ENCODE data around the gene NAALADL2.

Gene NAALADL2

GRCh38 chr3:175224051-175224450, 364.9 kb downstream of the NAALADL2 start:
- in situ Hi-C loops (cut with HindIII; ENCODE audit: low pct_unique_long_range_greater_than_20kb, low sequenced_read_pairs): no loop called here
- DNase-seq (ENCODE audit: low read depth in 1 of 2, low spot score in 1 of 2): no peak
- TF ChIP-seq JUND (IDR thresholded peaks at IDR 0.05; ENCODE audit: low read depth): no peak

- no peak for TF ChIP-seq JUND (IDR thresholded peaks at IDR 0.05; ENCODE audit: low read depth)
- DNase-seq (ENCODE audit: low read depth in 1 of 2, low spot score in 1 of 2): no peak
- in situ Hi-C loops (cut with HindIII; ENCODE audit: low pct_unique_long_range_greater_than_20kb, low sequenced_read_pairs): no loop called here
Observed at GRCh38 chr3:175226444-175226843, 367.3 kb downstream of the NAALADL2 start.

- in situ Hi-C loops (cut with HindIII; ENCODE audit: low pct_unique_long_range_greater_than_20kb, low sequenced_read_pairs): no loop called here
- DNase-seq (ENCODE audit: low read depth in 1 of 2, low spot score in 1 of 2): no peak
- no peak for TF ChIP-seq JUND (IDR thresholded peaks at IDR 0.05; ENCODE audit: low read depth)
Observed at GRCh38 chr3:175227126-175227525, 368.0 kb downstream of the NAALADL2 start.

GRCh38 chr3:175233957-175234940, 375.1 kb downstream of the NAALADL2 start:
- in situ Hi-C loops (cut with HindIII; ENCODE audit: low pct_unique_long_range_greater_than_20kb, low sequenced_read_pairs): no loop called here
- TF ChIP-seq JUND (IDR thresholded peaks at IDR 0.05; ENCODE audit: low read depth): no peak
- DNase-seq (ENCODE audit: low read depth in 1 of 2, low spot score in 1 of 2): no peak

- in situ Hi-C loops (cut with HindIII; ENCODE audit: low pct_unique_long_range_greater_than_20kb, low sequenced_read_pairs): no loop called here
- no peak for DNase-seq (ENCODE audit: low read depth in 1 of 2, low spot score in 1 of 2)
Observed at GRCh38 chr3:175238801-175239200, 379.7 kb downstream of the NAALADL2 start.

DNA sequence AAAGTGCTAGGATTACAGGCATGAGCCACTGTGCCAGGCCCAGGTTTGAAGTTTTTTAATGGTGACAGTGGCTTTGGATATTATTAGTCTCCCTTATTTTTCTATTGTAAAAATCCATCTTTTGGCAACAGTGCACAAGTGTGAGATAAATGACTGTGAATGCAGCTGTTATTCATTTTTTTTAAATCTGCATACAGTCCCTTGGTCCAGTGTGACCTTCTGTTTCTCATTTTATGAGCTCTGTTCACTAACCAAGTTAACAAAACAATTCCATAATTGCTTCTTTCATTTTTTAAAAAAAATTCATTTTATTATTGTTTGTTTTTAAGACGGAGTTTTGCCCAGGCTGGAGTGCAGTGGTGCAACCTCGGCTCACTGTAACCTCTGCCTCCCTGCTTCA, 381.8 kb downstream of the NAALADL2 start:
- in situ Hi-C loops (cut with HindIII; ENCODE audit: low pct_unique_long_range_greater_than_20kb, low sequenced_read_pairs): no loop called here
- TF ChIP-seq JUND (IDR thresholded peaks at IDR 0.05; ENCODE audit: low read depth): no peak

More at GRCh38 chr3:175238801-175239200, 379.7 kb downstream of the NAALADL2 start:
- no peak for TF ChIP-seq JUND (IDR thresholded peaks at IDR 0.05; ENCODE audit: low read depth)

DNA sequence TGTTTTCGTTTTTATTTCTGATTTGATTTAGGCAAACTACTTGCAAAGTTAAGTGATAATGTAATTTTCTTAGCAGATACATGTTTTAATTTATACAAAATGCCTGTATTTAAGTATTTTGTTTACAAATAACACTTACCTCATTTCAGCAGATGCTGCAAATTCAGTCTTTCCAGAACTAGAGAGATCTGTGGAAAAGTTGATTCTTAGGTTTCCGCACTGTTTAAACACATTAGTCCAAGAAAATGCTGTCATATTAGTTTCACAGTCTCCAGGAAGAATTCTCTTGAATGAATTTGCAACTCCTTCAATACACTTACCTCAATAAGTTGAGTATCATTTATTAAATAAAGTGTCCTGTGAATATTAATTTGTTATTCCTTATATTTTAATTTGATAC, 383.1 kb downstream of the NAALADL2 start:
- in situ Hi-C loops (cut with HindIII; ENCODE audit: low pct_unique_long_range_greater_than_20kb, low sequenced_read_pairs): no loop called here
- no peak for TF ChIP-seq JUND (IDR thresholded peaks at IDR 0.05; ENCODE audit: low read depth)
- no peak for DNase-seq (ENCODE audit: low read depth in 1 of 2, low spot score in 1 of 2)

More for the DNA sequence above, 381.8 kb downstream of the NAALADL2 start:
- no peak for DNase-seq (ENCODE audit: low read depth in 1 of 2, low spot score in 1 of 2)

- TF ChIP-seq JUND (IDR thresholded peaks at IDR 0.05; ENCODE audit: low read depth): no peak
- in situ Hi-C loops (cut with HindIII; ENCODE audit: low pct_unique_long_range_greater_than_20kb, low sequenced_read_pairs): no loop called here
- no peak for DNase-seq (ENCODE audit: low read depth in 1 of 2, low spot score in 1 of 2)
Observed at GRCh38 chr3:175246234-175246633, 387.1 kb downstream of the NAALADL2 start.

- TF ChIP-seq JUND (IDR thresholded peaks at IDR 0.05; ENCODE audit: low read depth): no peak
- in situ Hi-C loops (cut with HindIII; ENCODE audit: low pct_unique_long_range_greater_than_20kb, low sequenced_read_pairs): no loop called here
- DNase-seq (ENCODE audit: low read depth in 1 of 2, low spot score in 1 of 2): no peak
Observed at GRCh38 chr3:175246766-175247165, 387.6 kb downstream of the NAALADL2 start.

GRCh38 chr3:175247629-175248028, 388.5 kb downstream of the NAALADL2 start:
- in situ Hi-C loops (cut with HindIII; ENCODE audit: low pct_unique_long_range_greater_than_20kb, low sequenced_read_pairs): no loop called here
- no peak for DNase-seq (ENCODE audit: low read depth in 1 of 2, low spot score in 1 of 2)

GRCh38 chr3:175248832-175249231, 389.7 kb downstream of the NAALADL2 start:
- TF ChIP-seq JUND (IDR thresholded peaks at IDR 0.05; ENCODE audit: low read depth): no peak
- in situ Hi-C loops (cut with HindIII; ENCODE audit: low pct_unique_long_range_greater_than_20kb, low sequenced_read_pairs): no loop called here
- no peak for DNase-seq (ENCODE audit: low read depth in 1 of 2, low spot score in 1 of 2)

More at GRCh38 chr3:175247629-175248028, 388.5 kb downstream of the NAALADL2 start:
- no peak for TF ChIP-seq JUND (IDR thresholded peaks at IDR 0.05; ENCODE audit: low read depth)

DNA sequence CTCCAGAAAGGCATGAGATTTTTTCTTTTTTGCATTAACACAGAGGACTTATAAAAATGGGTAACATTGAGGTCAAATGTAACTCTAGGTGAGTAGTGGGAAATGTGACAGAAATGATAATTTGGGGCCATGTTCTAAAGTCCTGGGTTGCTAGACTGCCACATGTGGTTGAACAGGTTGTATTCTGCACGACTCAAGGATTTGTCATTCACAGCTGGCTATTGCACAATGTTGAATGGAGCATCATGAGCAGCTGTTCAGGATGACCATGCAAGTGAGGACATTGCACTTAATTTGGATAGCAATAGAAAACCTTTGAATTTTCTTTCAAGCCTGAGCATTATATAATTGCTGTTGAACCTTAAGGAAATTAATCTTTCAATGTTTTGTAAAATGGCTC, 396.6 kb downstream of the NAALADL2 start:
- in situ Hi-C loops (cut with HindIII; ENCODE audit: low pct_unique_long_range_greater_than_20kb, low sequenced_read_pairs): no loop called here
- no peak for DNase-seq (ENCODE audit: low read depth in 1 of 2, low spot score in 1 of 2)
- TF ChIP-seq JUND (IDR thresholded peaks at IDR 0.05; ENCODE audit: low read depth): no peak

GRCh38 chr3:175257123-175257522, 398.0 kb downstream of the NAALADL2 start:
- TF ChIP-seq JUND (IDR thresholded peaks at IDR 0.05; ENCODE audit: low read depth): no peak
- no peak for DNase-seq (ENCODE audit: low read depth in 1 of 2, low spot score in 1 of 2)
- in situ Hi-C loops (cut with HindIII; ENCODE audit: low pct_unique_long_range_greater_than_20kb, low sequenced_read_pairs): no loop called here
